WTC11 (cell line): Measurements from ENCODE around the gene RHOXF2. TPM values are rescaled to one million over a fixed set of nuclear protein-coding genes. Genes with fewer than 3 reads are reported as not detected.
"Not testable (repeated sequence)": the region's sequence is repeated elsewhere in the genome, so short reads cannot be mapped to it uniquely, and the experiment has no call there.

ENCODE experiments used
- ATAC-seq: fragments of 200-7000 bp; cut with Tn5 transposase; 2 replicates; pipeline ENCODE4 v1.10.0; 2021; ENCODE audit warnings: mild to moderate bottlenecking, moderate library complexity
- CTCF ChIA-PET: fragments of 300-600 bp; sonication (Branson Sonifier 250); formaldehyde crosslinking; loops from one replicate; lab custom pipeline; 2021; ENCODE audit warnings: antibody characterized with exemption; lab: Charles Lee
- POLR2A ChIA-PET: fragments of 350-600 bp; sonication (Branson Sonifier 250); formaldehyde crosslinking; loops from one replicate; lab custom pipeline; 2021; ENCODE audit warnings: antibody characterized with exemption; lab: Charles Lee
- DNase-seq: peaks from one replicate; pipeline ENCODE4 v3.0.0; 2021; ENCODE audit warnings: low spot score
- H3K27ac Mint-ChIP-seq: 2 replicates; pipeline ENCODE4 v1.8.0; 2021; ENCODE audit warnings: mixed read lengths
- H3K27me3 Mint-ChIP-seq: 2 replicates; pipeline ENCODE4 v1.8.0; 2021; ENCODE audit warnings: low read depth, mild to moderate bottlenecking, moderate library complexity, mixed read lengths
- H3K36me3 Mint-ChIP-seq: 2 replicates; pipeline ENCODE4 v1.8.0; 2021; ENCODE audit warnings: mixed read lengths
- H3K4me1 Mint-ChIP-seq: 2 replicates; pipeline ENCODE4 v1.8.0; 2022; ENCODE audit warnings: mixed read lengths
- H3K4me3 Mint-ChIP-seq: 2 replicates; pipeline ENCODE4 v1.8.0; 2021; ENCODE audit warnings: mild to moderate bottlenecking, moderate library complexity, mixed read lengths
- H3K9me3 Mint-ChIP-seq: 2 replicates; pipeline ENCODE4 v1.8.0; 2021; ENCODE audit warnings: mixed read lengths
- HMGA2 ChIP-seq: fragments of 250-450 bp; sonication (Bioruptor Pico); IDR thresholded peaks from 2 replicates; pipeline ENCODE4 v1.4.0; 2021; ENCODE audit warnings: mild to moderate bottlenecking, moderate library complexity
- IRF2 ChIP-seq: sonication (generic); formaldehyde crosslinking; IDR thresholded peaks from 2 replicates; pipeline ENCODE4 v1.8.0; 2022; ENCODE audit warnings: low read depth, missing genetic modification reagents, borderline replicate concordance
- JUN ChIP-seq: sonication (generic); formaldehyde crosslinking; IDR thresholded peaks from 2 replicates; pipeline ENCODE4 v1.8.0; 2023; ENCODE audit warnings: mild to moderate bottlenecking, missing genetic modification reagents
- RELA ChIP-seq: sonication (generic); formaldehyde crosslinking; IDR thresholded peaks from 2 replicates; pipeline ENCODE4 v1.8.1; 2022; ENCODE audit warnings: missing genetic modification reagents, mild to moderate bottlenecking, borderline replicate concordance
- TEAD1 ChIP-seq: sonication (generic); formaldehyde crosslinking; IDR thresholded peaks from 2 replicates; pipeline ENCODE4 v1.8.0; 2022; ENCODE audit warnings: mild to moderate bottlenecking, missing genetic modification reagents
- TEAD4 ChIP-seq: sonication (generic); formaldehyde crosslinking; IDR thresholded peaks from 2 replicates; pipeline ENCODE4 v1.8.0; 2022; ENCODE audit warnings: mild to moderate bottlenecking, missing genetic modification reagents
- ZNF263 ChIP-seq: sonication (generic); formaldehyde crosslinking; IDR thresholded peaks from 2 replicates; pipeline ENCODE4 v1.8.1; 2022; ENCODE audit warnings: low read depth, mild to moderate bottlenecking, moderate library complexity, missing genetic modification reagents
- total RNA-seq: library from RNA; stranded (reverse); gene quantifications from 3 replicates; pipeline ENCODE4 v1.2.3, GENCODE V29; 2021
- TF ChIP-seq, protein P1 (sequence below): sonication (generic); formaldehyde crosslinking; IDR thresholded peaks from 2 replicates; pipeline ENCODE4 v1.8.1; 2023; ENCODE audit warnings: mild to moderate bottlenecking, missing genetic modification reagents
- TF ChIP-seq, protein P2 (sequence below): fragments of 250-450 bp; sonication (Bioruptor Pico); IDR thresholded peaks from 2 replicates; pipeline ENCODE4 v1.9.0; 2021; ENCODE audit warnings: mild to moderate bottlenecking
- TF ChIP-seq, protein P3 (sequence below): sonication (generic); formaldehyde crosslinking; conservative IDR thresholded peaks from 2 replicates; pipeline ENCODE4 v1.8.1; 2023; ENCODE audit warnings: mild to moderate bottlenecking, low read depth, missing genetic modification reagents, moderate library complexity
- TF ChIP-seq, protein P4 (sequence below): fragments of 250-450 bp; sonication (Bioruptor Pico); IDR thresholded peaks from 2 replicates; pipeline ENCODE4 v2.1.2; 2022; ENCODE audit warnings: mild to moderate bottlenecking, moderate library complexity

The RHOXF2 gene
- total RNA-seq, 1 experiment from 2014 or later = 0.20 TPM

DNA sequence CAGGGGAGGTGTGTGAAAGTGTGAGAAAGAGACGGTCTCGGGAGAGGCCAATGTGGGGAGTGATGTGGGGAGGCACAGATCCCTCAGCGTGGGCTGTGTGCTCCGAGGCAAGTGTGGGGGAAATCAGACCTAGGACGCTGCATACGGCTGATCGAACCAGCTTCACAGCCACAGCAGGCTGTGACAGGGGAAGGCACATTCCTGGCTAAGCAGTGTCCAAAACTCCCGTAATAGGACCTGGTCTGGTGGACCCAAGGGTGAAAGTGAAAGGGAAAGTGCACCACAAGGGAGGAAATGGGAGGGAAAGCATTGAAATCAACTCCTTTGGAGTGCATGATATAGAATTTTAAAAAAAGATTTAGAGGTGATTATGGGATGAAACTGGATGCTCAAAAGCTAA, 10.9 kb upstream of the RHOXF2 start (continued):
- TF ChIP-seq, protein P1, sequence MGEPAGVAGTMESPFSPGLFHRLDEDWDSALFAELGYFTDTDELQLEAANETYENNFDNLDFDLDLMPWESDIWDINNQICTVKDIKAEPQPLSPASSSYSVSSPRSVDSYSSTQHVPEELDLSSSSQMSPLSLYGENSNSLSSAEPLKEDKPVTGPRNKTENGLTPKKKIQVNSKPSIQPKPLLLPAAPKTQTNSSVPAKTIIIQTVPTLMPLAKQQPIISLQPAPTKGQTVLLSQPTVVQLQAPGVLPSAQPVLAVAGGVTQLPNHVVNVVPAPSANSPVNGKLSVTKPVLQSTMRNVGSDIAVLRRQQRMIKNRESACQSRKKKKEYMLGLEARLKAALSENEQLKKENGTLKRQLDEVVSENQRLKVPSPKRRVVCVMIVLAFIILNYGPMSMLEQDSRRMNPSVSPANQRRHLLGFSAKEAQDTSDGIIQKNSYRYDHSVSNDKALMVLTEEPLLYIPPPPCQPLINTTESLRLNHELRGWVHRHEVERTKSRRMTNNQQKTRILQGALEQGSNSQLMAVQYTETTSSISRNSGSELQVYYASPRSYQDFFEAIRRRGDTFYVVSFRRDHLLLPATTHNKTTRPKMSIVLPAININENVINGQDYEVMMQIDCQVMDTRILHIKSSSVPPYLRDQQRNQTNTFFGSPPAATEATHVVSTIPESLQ (CRISPR knock-in tag) = no peak
- TF ChIP-seq, protein P2, sequence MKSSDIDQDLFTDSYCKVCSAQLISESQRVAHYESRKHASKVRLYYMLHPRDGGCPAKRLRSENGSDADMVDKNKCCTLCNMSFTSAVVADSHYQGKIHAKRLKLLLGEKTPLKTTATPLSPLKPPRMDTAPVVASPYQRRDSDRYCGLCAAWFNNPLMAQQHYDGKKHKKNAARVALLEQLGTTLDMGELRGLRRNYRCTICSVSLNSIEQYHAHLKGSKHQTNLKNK (CRISPR knock-in tag) = no peak
- TF ChIP-seq, protein P3, sequence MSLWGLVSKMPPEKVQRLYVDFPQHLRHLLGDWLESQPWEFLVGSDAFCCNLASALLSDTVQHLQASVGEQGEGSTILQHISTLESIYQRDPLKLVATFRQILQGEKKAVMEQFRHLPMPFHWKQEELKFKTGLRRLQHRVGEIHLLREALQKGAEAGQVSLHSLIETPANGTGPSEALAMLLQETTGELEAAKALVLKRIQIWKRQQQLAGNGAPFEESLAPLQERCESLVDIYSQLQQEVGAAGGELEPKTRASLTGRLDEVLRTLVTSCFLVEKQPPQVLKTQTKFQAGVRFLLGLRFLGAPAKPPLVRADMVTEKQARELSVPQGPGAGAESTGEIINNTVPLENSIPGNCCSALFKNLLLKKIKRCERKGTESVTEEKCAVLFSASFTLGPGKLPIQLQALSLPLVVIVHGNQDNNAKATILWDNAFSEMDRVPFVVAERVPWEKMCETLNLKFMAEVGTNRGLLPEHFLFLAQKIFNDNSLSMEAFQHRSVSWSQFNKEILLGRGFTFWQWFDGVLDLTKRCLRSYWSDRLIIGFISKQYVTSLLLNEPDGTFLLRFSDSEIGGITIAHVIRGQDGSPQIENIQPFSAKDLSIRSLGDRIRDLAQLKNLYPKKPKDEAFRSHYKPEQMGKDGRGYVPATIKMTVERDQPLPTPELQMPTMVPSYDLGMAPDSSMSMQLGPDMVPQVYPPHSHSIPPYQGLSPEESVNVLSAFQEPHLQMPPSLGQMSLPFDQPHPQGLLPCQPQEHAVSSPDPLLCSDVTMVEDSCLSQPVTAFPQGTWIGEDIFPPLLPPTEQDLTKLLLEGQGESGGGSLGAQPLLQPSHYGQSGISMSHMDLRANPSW (CRISPR knock-in tag) = no peak
- TF ChIP-seq TEAD4 (CRISPR knock-in tag) (no peak), JUN (no peak), RELA (CRISPR knock-in tag) (no peak), IRF2 (CRISPR knock-in tag) (no peak), HMGA2 (no peak), ZNF263 (CRISPR knock-in tag) (no peak), TEAD1 (CRISPR knock-in tag) (no peak)
- TF ChIP-seq, protein P4, sequence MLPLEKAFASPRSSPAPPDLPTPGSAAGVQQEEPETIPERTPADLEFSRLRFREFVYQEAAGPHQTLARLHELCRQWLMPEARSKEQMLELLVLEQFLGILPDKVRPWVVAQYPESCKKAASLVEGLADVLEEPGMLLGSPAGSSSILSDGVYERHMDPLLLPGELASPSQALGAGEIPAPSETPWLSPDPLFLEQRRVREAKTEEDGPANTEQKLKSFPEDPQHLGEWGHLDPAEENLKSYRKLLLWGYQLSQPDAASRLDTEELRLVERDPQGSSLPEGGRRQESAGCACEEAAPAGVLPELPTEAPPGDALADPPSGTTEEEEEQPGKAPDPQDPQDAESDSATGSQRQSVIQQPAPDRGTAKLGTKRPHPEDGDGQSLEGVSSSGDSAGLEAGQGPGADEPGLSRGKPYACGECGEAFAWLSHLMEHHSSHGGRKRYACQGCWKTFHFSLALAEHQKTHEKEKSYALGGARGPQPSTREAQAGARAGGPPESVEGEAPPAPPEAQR (CRISPR knock-in tag) = no peak

DNA sequence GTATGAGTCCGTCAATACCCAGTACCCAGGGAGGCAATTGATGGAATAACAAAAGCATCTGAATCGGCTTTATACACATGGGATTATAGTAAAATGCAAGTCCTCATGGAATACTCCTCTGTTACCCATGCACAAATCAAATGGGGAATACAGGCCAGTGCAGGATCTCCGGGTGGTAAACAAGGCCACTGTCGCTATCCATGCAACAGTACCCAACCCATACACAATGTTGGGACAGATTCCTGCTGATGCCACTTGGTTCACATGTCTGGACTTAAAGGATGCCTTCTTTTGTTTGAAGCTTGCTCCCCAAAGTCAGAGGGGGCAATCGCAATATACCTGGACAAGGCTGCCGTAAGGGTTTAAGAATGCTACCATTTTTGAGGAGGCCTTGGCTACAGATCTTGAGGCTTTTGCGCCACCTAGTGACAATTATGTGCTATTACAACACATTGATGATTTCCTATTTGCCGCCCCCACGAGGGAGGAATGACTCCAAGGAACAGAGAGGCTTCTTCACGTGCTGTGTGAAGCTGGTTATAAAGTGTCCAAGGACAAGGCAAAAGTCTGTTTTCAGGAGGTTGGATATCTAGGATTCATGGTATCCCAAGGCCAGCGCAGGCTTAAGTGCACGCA, 8.2 kb upstream of the RHOXF2 start:
- H3K27ac Mint-ChIP-seq = not testable (repeated sequence)

DNA sequence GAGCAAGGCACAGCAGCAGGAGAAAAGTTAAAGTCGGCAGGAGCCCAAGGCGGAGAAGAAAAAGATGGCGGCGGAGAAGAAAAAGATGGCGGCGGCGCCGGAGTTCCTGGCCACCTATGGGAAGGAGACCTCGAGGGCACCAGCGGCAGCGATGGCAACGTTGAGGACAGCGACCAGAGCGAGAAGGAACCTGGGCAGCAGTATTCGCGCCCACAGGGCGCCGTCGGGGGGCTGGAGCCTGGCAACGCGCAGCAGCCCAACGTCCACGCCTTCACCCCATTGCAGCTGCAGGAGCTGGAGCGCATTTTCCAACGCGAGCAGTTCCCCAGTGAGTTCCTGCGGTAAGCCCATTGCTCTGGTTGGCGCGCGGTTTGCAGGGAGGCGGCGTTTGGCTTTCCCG, 673 bp downstream of the RHOXF2 start:
- POLR2A ChIA-PET, H3K36me3 Mint-ChIP-seq, CTCF ChIA-PET, DNase-seq, H3K27ac Mint-ChIP-seq, ATAC-seq, H3K4me3 Mint-ChIP-seq, H3K4me1 Mint-ChIP-seq, H3K9me3 Mint-ChIP-seq, H3K27me3 Mint-ChIP-seq: not testable (repeated sequence)

More for the DNA sequence above, 8.2 kb upstream of the RHOXF2 start:
- ATAC-seq = peak; percentile 75
- H3K4me1 Mint-ChIP-seq, CTCF ChIA-PET, H3K4me3 Mint-ChIP-seq, POLR2A ChIA-PET, DNase-seq, H3K27me3 Mint-ChIP-seq: not testable (repeated sequence)
- Mint-ChIP-seq H3K9me3 (peaks cover 34% of the 10 kb centered on the region), H3K36me3 (peaks cover 38% of the 10 kb centered on the region)

DNA sequence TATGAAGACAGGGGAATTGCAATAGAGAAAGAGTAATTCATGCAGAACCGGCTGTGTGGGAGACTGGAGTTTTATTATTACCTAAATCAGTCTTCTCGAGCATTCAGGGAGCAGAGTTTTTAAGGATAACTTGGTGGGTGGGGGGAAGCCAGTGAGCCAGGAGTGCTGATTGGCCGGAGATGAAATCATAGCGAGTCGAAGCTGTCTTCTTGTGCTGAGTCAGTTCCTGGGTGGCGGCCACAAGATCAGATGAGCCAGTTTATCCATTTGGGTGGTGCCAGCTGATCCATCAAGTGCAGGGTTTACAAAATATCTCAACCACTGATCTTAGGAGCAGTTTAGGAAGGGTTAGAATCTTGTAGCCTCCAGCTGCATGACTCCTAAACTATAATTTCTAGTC, 34.8 kb downstream of the RHOXF2 start:
- H3K4me1 Mint-ChIP-seq, H3K36me3 Mint-ChIP-seq: not testable (repeated sequence)

DNA sequence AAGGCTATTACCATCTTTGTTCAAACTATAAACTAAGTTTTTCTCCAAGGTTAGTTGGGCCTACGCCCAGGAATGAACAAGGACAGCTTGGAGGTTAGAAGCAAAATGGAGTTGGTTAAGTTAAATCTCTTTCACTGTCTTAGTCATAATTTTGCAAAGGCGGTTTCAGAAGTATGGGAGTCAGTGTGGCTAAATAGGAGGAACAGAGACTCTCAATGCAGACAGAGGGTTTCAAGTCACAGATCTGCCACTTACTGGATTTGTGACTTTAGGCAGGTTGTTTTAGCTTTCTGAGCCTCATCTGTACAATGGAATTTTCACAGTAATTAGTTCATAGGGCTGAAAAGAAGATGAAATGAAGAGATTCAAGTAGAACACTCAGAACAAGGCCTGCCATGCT, 35.3 kb downstream of the RHOXF2 start:
- POLR2A ChIA-PET, H3K27me3 Mint-ChIP-seq, ATAC-seq, H3K4me3 Mint-ChIP-seq, CTCF ChIA-PET, H3K9me3 Mint-ChIP-seq, H3K36me3 Mint-ChIP-seq, DNase-seq, H3K27ac Mint-ChIP-seq, H3K4me1 Mint-ChIP-seq: not testable (repeated sequence)

More for the DNA sequence above, 34.8 kb downstream of the RHOXF2 start:
- H3K27ac Mint-ChIP-seq, POLR2A ChIA-PET, H3K9me3 Mint-ChIP-seq, CTCF ChIA-PET, H3K27me3 Mint-ChIP-seq, ATAC-seq, DNase-seq, H3K4me3 Mint-ChIP-seq: not testable (repeated sequence)

DNA sequence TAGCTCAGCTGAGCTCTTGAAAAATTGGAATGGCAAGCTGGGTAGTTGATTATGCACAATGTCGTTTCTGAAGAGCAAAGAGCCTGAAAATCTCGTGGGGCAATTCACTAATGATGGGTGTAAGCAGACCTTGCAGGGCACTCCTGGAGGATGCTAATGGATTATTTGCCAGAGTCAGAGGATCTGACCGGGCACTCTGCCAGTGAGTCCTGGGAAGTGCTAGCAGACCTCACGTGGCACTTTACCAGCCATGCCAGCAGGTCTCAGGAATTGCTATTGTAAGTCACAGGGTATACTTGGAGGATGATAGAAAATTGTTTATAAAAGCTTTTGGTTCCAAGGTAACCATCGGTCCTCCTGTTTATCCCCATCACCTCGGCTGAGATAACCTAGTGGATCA, 37.4 kb downstream of the RHOXF2 start:
- H3K9me3 Mint-ChIP-seq, ATAC-seq, CTCF ChIA-PET, H3K4me1 Mint-ChIP-seq, H3K27ac Mint-ChIP-seq, DNase-seq, H3K27me3 Mint-ChIP-seq, H3K4me3 Mint-ChIP-seq, H3K36me3 Mint-ChIP-seq, POLR2A ChIA-PET: not testable (repeated sequence)

DNA sequence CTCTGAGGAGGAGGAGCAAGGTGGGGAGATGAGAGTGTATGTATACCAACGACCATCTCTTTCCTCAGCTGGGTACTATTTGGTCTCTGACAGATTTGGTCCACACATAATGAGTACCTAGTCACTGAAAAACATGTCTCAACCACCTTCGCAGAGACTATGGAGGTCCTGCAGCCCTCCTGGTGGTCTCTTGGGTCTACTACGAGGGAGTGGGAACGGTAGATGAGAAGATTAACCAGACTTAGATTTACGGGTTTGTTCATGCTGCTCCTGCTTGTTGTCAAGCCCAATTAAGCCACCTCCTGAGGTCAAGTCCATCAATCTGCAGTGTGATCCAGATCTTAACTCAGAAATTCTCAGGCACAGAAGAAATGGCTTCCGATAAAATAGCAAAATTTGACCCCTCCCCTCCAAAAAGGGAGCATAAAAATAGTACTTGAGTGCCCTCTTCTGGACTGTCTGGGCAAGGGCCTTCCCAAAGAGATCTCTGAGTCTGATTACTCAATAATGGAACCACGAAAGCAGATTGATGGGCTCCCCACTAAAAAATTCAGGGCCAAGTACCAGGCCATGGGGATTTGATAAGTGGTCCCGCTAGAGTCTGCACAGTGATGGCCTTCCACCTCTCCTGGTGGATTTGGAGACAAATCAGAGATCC, 38.3 kb downstream of the RHOXF2 start:
- POLR2A ChIA-PET, H3K4me1 Mint-ChIP-seq, H3K36me3 Mint-ChIP-seq, CTCF ChIA-PET, H3K9me3 Mint-ChIP-seq, H3K27me3 Mint-ChIP-seq, H3K4me3 Mint-ChIP-seq, H3K27ac Mint-ChIP-seq, DNase-seq: not testable (repeated sequence)
- peak; percentile 52 for ATAC-seq
